Stimulated activated naive CD8-positive, alpha-beta T cell treated with anti-CD3 and anti-CD28 coated beads, Interleukin-15, amount 100 ng/mL, for 72 hours (primary cell): ENCODE data around the gene OR52B6.

Experiments
- ATAC-seq: fragments of 150-1000 bp; cut with Tn5 transposase; 2 replicates; pipeline ENCODE4 v1.10.0; 2021; ENCODE audit warnings: mild to moderate bottlenecking, moderate library complexity
- DNase-seq, 2 donors: peaks; one replicate each; pipeline ENCODE4 v3.0.0; 2021 to 2022
- H3K27ac Mint-ChIP-seq, 2 donors: one replicate each; pipeline ENCODE4 v1.8.0; 2022; ENCODE audit warnings: mild to moderate bottlenecking in 2 of 2, mixed read lengths in 2 of 2, moderate library complexity in 2 of 2
- H3K27me3 Mint-ChIP-seq: one replicate; pipeline ENCODE4 v1.8.0; 2022; ENCODE audit warnings: mixed read lengths
- H3K4me1 Mint-ChIP-seq: one replicate; pipeline ENCODE4 v1.8.0; 2022; ENCODE audit warnings: mild to moderate bottlenecking, mixed read lengths
- H3K4me3 Mint-ChIP-seq, 2 donors: one replicate each; pipeline ENCODE4 v1.8.0; 2022; ENCODE audit warnings: mild to moderate bottlenecking in 2 of 2, mixed read lengths in 2 of 2, moderate library complexity in 1 of 2
- H3K9me3 Mint-ChIP-seq, 2 donors: one replicate each; pipeline ENCODE4 v1.8.0; 2022; ENCODE audit warnings: mixed read lengths in 2 of 2

Gene OR52B6

DNA sequence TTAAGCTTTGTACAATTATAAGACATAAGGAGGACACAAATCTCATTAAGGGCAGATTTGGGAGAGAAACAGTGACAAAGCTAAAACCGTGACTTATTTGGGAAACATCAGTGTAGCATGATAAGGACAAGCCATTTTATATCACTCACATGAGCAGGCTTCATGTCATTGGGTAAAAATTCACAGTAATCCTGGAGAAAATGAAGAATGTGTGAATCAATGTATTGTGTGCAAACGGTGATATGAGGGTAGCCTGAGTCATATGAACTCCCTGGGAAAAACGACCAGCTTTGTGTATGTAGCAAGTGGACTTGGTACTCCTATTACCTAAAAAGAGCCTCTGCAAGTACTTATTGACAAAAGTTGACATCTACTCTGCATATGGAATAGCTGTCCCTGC is 38.1 kb downstream of the OR52B6 start:
- peaks cover 2% of the 10 kb centered on the region for H3K4me1 Mint-ChIP-seq
- ATAC-seq (no peak), DNase-seq (no peak)
- no peak overlapping the region for H3K4me3 Mint-ChIP-seq
- no peak overlapping the region for H3K27ac Mint-ChIP-seq
- H3K27me3 Mint-ChIP-seq: no peaks in the 10 kb centered on the region
- no peaks in the 10 kb centered on the region for H3K9me3 Mint-ChIP-seq

DNA sequence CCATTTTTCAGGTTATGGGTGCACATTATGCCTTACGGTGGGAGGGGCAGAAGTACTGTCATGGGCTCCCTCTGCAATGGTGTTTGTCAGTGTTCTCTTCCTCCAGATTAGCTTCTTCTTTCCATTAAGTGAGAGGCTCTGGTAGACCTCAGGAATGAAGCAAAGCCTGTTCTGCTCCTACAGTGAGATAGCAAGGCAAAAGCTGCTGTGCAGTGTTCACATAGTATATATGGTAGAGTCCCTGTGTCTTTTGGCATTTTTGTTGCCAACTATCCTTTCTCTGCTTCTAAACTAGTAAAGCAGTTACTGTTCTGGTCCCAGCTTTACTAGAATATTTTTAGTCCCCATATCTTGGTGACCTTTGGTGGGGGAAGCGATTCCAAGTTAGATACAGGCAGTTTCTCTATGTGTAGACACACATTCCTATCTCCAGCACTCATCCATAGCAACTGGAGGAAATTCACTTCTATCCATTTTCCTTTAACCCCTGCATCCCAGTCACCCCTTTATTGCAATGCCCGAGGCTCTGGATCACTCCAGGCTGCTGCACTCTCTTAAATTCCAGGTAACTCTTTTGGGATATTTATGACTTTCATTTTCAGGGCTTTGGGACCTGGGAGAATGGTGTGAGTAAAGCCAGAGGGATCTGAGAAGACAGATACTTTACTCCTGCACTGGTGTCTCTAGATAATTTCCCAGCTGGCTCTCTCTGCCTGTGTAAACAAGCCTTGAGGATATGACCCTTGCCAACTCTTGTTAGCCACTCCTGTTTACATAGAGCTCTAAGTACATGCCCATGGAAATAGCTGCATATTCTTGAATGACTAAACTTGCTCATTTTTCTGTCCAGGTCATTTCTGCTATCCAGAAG is 40.2 kb downstream of the OR52B6 start:
- DNase-seq (no peak), ATAC-seq (no peak)
- H3K4me1 Mint-ChIP-seq: peaks cover 16% of the 10 kb centered on the region
- H3K27me3 Mint-ChIP-seq: no peaks in the 10 kb centered on the region
- H3K27ac Mint-ChIP-seq: no peak overlapping the region
- no peak overlapping the region for H3K4me3 Mint-ChIP-seq
- H3K9me3 Mint-ChIP-seq: no peaks in the 10 kb centered on the region

DNA sequence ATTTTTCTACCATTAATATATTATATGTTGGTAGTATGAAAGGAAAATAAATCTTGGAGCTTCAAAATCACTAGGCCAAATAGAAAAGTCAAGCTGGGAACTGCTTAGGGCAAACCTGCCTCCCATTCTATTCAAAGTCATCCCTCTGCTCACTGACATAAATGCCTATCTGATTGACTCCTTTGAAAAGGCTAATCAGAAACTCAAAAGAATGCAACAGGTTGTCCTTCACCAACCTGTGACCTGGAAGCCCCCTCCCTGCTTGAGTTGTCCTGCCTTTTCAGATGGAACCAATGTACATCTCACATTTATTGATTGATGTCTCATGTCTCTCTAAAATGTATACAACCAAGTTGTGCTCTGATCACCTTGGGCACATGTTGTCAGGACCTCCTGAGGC is 40.9 kb downstream of the OR52B6 start:
- Mint-ChIP-seq H3K4me3 (no peak overlapping the region), H3K4me1 (peaks cover 23% of the 10 kb centered on the region), H3K27me3 (no peaks in the 10 kb centered on the region), H3K27ac (peak overlapping the region in 1 of 2 donors; percentile 27), H3K9me3 (no peaks in the 10 kb centered on the region)
- no peak for DNase-seq
- ATAC-seq: no peak

DNA sequence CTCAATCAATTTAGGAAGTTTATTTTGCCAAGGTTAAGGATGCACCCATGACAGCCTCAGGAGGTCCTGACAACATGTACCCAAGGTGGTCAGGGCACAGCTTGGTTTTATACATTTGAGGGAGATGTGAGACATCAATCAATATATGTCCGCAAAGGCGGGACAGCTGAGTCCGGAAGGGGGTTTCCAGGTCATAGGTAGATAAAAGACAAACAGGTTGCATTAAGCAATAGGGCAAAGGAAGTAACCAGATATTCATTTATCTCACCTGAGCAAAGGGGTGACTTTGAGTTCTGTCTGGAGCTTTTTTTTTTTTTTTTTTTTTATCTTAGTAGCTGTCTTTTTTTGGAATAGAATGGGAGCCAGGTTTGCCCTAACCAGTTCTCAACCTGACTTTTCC is 42.1 kb downstream of the OR52B6 start:
- H3K4me3 Mint-ChIP-seq: no peak overlapping the region
- no peak overlapping the region for H3K27ac Mint-ChIP-seq
- DNase-seq: no peak
- H3K4me1 Mint-ChIP-seq: peaks cover 35% of the 10 kb centered on the region
- no peaks in the 10 kb centered on the region for H3K27me3 Mint-ChIP-seq
- ATAC-seq: no peak
- H3K9me3 Mint-ChIP-seq: no peaks in the 10 kb centered on the region

- Mint-ChIP-seq H3K4me1 (peaks cover 51% of the 10 kb centered on the region), H3K9me3 (no peaks in the 10 kb centered on the region), H3K27me3 (no peaks in the 10 kb centered on the region), H3K27ac (peak within 1 kb of the TSS; percentile 49 to 98), H3K4me3 (peak within 1 kb of the TSS; percentile 82 to 100)
- ATAC-seq (peak; percentile 94), DNase-seq (peak; percentile 52 to 53)
These were observed 44.0 kb downstream of the OR52B6 start, which contains the start of gene TRIM34 for GRCh38 chr11:5624489-5625279. TRIM34 (plus strand) TSS chr11:5625001; CDS start chr11:5632332, 7,331 bp downstream.

DNA sequence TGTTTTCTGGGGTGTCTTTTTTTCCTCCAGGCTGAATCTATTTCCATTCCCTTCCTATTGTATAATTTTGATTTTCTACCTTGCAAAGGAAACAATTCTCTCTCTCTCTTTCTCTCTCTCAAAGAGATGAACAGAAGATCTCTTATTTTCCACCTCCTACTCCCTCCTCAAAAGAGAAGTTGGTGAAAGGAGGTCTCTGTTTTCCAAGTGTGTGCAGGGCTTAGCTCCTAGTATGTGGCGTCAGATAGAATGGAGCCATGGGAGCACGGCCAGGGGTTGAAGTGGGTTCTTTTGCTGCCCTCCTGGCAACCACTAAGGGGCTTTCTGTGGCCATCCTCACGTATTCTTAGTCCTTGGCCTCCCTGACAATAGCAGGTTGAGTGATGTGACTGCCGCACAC is 44.6 kb downstream of the OR52B6 start:
- peak; percentile 10 for ATAC-seq
- Mint-ChIP-seq H3K27me3 (no peaks in the 10 kb centered on the region), H3K4me1 (peaks cover 51% of the 10 kb centered on the region), H3K27ac (no peak overlapping the region), H3K4me3 (peak overlapping the region; percentile 82 to 100), H3K9me3 (no peaks in the 10 kb centered on the region)
- DNase-seq: no peak

DNA sequence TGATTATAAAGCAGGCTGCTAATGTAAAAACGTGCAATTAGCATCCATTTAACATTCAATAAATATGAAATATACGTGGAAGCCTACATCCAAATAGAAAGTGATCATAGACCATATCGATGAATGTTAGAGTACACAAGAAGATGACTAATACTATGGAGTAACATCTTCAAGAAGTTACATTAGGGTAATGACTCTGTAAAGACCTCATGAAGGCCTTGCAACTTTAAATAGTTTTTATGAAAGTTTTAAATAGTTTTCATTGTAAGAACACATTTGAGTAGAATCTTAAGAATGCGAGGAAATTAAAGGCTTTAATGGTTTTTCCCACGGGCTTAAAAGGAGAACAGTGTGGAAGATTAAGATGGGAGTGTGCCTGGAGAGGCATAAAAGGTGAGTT is 45.5 kb downstream of the OR52B6 start:
- peak overlapping the region; percentile 92 to 93 for H3K27ac Mint-ChIP-seq
- DNase-seq: no peak
- peak overlapping the region; percentile 82 to 100 for H3K4me3 Mint-ChIP-seq
- no peaks in the 10 kb centered on the region for H3K27me3 Mint-ChIP-seq
- H3K9me3 Mint-ChIP-seq: no peaks in the 10 kb centered on the region
- peaks cover 57% of the 10 kb centered on the region for H3K4me1 Mint-ChIP-seq
- ATAC-seq: no peak

DNA sequence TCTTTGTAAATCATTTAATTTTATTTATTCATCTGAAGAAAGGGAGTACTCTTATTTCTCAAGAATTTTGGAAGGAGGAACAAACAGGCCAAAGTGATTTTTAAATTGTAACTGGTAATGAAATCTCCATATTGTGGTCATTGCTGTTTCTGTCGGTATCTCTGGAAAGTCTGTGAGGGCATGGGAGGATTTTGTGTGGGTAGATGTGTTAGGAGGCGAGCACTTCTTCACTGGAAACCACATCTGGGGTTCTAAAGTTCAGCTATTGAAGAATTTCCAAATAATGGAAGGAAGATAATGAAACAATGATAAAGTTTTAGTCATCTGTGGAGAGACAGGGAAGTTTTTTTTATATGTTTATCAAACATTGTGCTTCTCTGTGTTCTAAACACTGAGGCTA is 50.7 kb downstream of the OR52B6 start:
- Mint-ChIP-seq H3K4me1 (peaks cover 50% of the 10 kb centered on the region), H3K9me3 (no peaks in the 10 kb centered on the region), H3K27me3 (no peaks in the 10 kb centered on the region), H3K4me3 (no peak overlapping the region), H3K27ac (peak overlapping the region; percentile 0 to 73)
- no peak for DNase-seq
- no peak for ATAC-seq
